Measurements from ENCODE around the gene ASCC1. TPM values are rescaled to one million over a fixed set of nuclear protein-coding genes. Genes with fewer than 3 reads are reported as not detected.
"Not testable (repeated sequence)": the region's sequence is repeated elsewhere in the genome, so short reads cannot be mapped to it uniquely, and the experiment has no call there.

Gene ASCC1
- total and polyA plus RNA-seq, 2 of the 13 experiments (the other 11 are each of a cell fraction or from before 2014, with no cell fraction given) = 21.6 to 30.1 TPM

DNA sequence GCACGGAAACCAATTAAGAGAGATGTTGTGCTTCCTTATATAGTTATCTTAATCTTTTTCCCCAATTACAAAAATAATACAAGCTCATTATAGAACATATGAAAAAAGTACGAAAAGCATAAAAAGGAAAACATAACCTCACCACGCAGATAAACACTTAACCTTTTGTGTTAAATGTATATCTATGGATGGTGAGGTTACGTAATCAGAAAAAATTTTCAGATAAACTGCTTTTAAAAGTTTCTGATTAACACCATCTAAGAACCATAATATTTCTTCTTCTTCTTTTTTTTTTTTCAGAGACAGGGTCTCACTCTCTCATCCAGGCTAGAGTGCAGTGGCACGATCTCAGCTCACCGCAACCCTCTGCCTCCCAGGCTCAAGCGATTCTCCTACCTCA is 78.5 kb downstream of the ASCC1 start:
- no TSS peak for BruUV-seq (replicated peaks)
- no peaks in the 10 kb centered on the region for H4K20me1 ChIP-seq (ENCODE audit: insufficient read depth, low read length)
- intact Hi-C loops (cut with micrococcal nuclease; ENCODE audit: unreplicated experiment) = no loop called here
- H3K9ac ChIP-seq (ENCODE audit: insufficient read depth, low read depth, low read length) = no peak overlapping the region
- 94% methylated on average over 7 of the region's 7 CpGs for WGBS (ENCODE audit: low lambda C conversion rate)
- FAIRE-seq = no peak
- no peaks in the 10 kb centered on the region for H3K27me3 ChIP-seq (ENCODE audit: control insufficient read depth in 1 of 2, insufficient read depth in 2 of 2, low read length in 2 of 2)
- no peak for DNase-seq (ENCODE audit: low spot score)
- no peaks in the 10 kb centered on the region for H3K79me2 ChIP-seq (ENCODE audit: insufficient read depth, low read length)
- TF ChIP-seq CEBPB (IDR thresholded peaks at IDR 0.05; ENCODE audit: borderline replicate concordance, low read depth, low read length) (peak; percentile 32; the same call in 1 of the 2 replicates), SIN3B (IDR thresholded peaks at IDR 0.05; ENCODE audit: low read length) (no peak)
- H3K4me1 ChIP-seq (ENCODE audit: insufficient read depth, low read length) = no peaks in the 10 kb centered on the region
- H3K4me2 ChIP-seq (ENCODE audit: low read depth, low read length) = no peak overlapping the region
- ChIA-PET CTCF (ENCODE audit: low intra/inter-chr PET ratio, low total read pairs) (no interaction called here), POLR2A (no interaction called here)
- H3K36me3 ChIP-seq (replicated peaks in 1 of 2; ENCODE audit: control insufficient read depth in 1 of 2, insufficient read depth in 2 of 2, low read length in 2 of 2) = peaks cover 1 to 3% of the 10 kb centered on the region in 2 experiments; a peak in 3 of 5 replicates
- in situ Hi-C loops (cut with HindIII; ENCODE audit: extremely low pct_ligation_motif_present, low pct_unique_long_range_greater_than_20kb) = no loop called here
- H3K27ac ChIP-seq (ENCODE audit: extremely low read length, insufficient read depth, low read length) = no peak overlapping the region
- ATAC-seq = no peak
- no peak overlapping the region for H2AFZ ChIP-seq (ENCODE audit: low read length)
- H3K4me3 ChIP-seq (replicated peaks in 1 of 3; ENCODE audit: insufficient read depth in 1 of 3, low read depth in 2 of 3, low read length in 3 of 3) = no peak overlapping the region
- H3K9me3 ChIP-seq (ENCODE audit: low read length) = no peaks in the 10 kb centered on the region

DNA sequence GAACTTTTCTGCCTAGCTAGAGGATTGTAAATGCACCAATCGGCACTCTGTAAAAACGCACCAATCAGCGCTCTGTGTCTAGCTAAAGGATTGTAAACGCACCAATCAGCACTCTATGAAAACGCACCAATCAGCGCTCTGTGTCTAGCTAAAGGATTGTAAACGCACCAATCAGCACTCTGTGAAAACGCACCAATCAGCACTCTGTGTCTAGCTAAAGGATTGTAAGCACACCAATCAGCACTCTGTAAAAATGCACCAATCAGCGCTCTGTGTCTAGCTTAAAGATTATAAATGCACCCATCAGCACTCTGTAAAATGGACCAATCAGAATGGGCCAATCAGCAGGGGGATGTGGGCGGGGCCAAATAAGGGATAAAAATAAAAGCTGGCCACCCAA is 79.9 kb downstream of the ASCC1 start:
- CTCF ChIA-PET (ENCODE audit: low intra/inter-chr PET ratio, low total read pairs); POLR2A ChIA-PET; in situ Hi-C loops (cut with HindIII; ENCODE audit: extremely low pct_ligation_motif_present, low pct_unique_long_range_greater_than_20kb); H4K20me1 ChIP-seq (ENCODE audit: insufficient read depth, low read length); intact Hi-C loops (cut with micrococcal nuclease; ENCODE audit: unreplicated experiment); H3K27me3 ChIP-seq (ENCODE audit: control insufficient read depth in 1 of 2, insufficient read depth in 2 of 2, low read length in 2 of 2); H3K4me3 ChIP-seq (replicated peaks in 1 of 3; ENCODE audit: insufficient read depth in 1 of 3, low read depth in 2 of 3, low read length in 3 of 3); H2AFZ ChIP-seq (ENCODE audit: low read length); ATAC-seq; H3K27ac ChIP-seq (ENCODE audit: extremely low read length, insufficient read depth, low read length); FAIRE-seq; DNase-seq (ENCODE audit: low spot score); BruUV-seq (replicated peaks); H3K79me2 ChIP-seq (ENCODE audit: insufficient read depth, low read length); H3K4me2 ChIP-seq (ENCODE audit: low read depth, low read length); H3K9ac ChIP-seq (ENCODE audit: insufficient read depth, low read depth, low read length); H3K4me1 ChIP-seq (ENCODE audit: insufficient read depth, low read length); H3K9me3 ChIP-seq (ENCODE audit: low read length); H3K36me3 ChIP-seq (replicated peaks in 1 of 2; ENCODE audit: control insufficient read depth in 1 of 2, insufficient read depth in 2 of 2, low read length in 2 of 2): not testable (repeated sequence)
- TF ChIP-seq MAFK (conservative IDR thresholded peaks at IDR 0.05 in 1 of 2, IDR thresholded peaks at IDR 0.05 in 1 of 2; ENCODE audit: low read length in 2 of 2) = peak; percentile 9 to 55; a peak in 2 of 4 replicates
- TF ChIP-seq NFYB (CRISPR knock-in tag; IDR thresholded peaks at IDR 0.05) = peak; percentile 61
- WGBS (ENCODE audit: low lambda C conversion rate) = 98% methylated on average over 10 of the region's 10 CpGs

All from HepG2 (cell line).